WTC11 (cell line): ENCODE data around the gene SLC25A19. TPM values are rescaled to one million over a fixed set of nuclear protein-coding genes. Genes with fewer than 3 reads are reported as not detected.

Experiments used
- CBFB ChIP-seq: sonication (generic); formaldehyde crosslinking; IDR thresholded peaks from 2 replicates; pipeline ENCODE4 v1.8.1; 2022; ENCODE audit warnings: mild to moderate bottlenecking, low read depth, missing genetic modification reagents
- CTCF ChIP-seq: fragments of 200-600 bp; IDR thresholded peaks from 2 replicates; pipeline ENCODE4 v1.8.0; 2022; ENCODE audit warnings: antibody characterized with exemption
- E2F1 ChIP-seq: sonication (generic); formaldehyde crosslinking; IDR thresholded peaks from 2 replicates; pipeline ENCODE4 v1.8.0; 2022; ENCODE audit warnings: mild to moderate bottlenecking, missing genetic modification reagents
- E2F4 ChIP-seq: sonication (generic); formaldehyde crosslinking; IDR thresholded peaks from 2 replicates; pipeline ENCODE4 v1.8.1; 2022; ENCODE audit warnings: low read depth, mild to moderate bottlenecking, moderate library complexity, missing genetic modification reagents, borderline replicate concordance
- ESRRA ChIP-seq: sonication (generic); formaldehyde crosslinking; IDR thresholded peaks from 2 replicates; pipeline ENCODE4 v1.8.1; 2022; ENCODE audit warnings: mild to moderate bottlenecking, missing genetic modification reagents, borderline replicate concordance
- FOXJ3 ChIP-seq: sonication (generic); formaldehyde crosslinking; IDR thresholded peaks from 2 replicates; pipeline ENCODE4 v1.9.0; 2021; ENCODE audit warnings: missing genetic modification reagents, mild to moderate bottlenecking, borderline replicate concordance
- GRHL2 ChIP-seq: fragments of 250-450 bp; sonication (Bioruptor Pico); IDR thresholded peaks from 2 replicates; pipeline ENCODE4 v1.8.0; 2022; ENCODE audit warnings: mild to moderate bottlenecking, moderate library complexity; ENCODE audit not compliant: insufficient replicate concordance, severe bottlenecking
- JUN ChIP-seq: sonication (generic); formaldehyde crosslinking; IDR thresholded peaks from 2 replicates; pipeline ENCODE4 v1.8.0; 2023; ENCODE audit warnings: mild to moderate bottlenecking, missing genetic modification reagents
- NFE2L1 ChIP-seq: sonication (generic); formaldehyde crosslinking; IDR thresholded peaks from 2 replicates; pipeline ENCODE4 v1.8.1; 2023; ENCODE audit warnings: missing genetic modification reagents
- OVOL2 ChIP-seq: fragments of 250-450 bp; sonication (Bioruptor Pico); IDR thresholded peaks from 2 replicates; pipeline ENCODE4 v1.9.0; 2021; ENCODE audit warnings: mild to moderate bottlenecking, borderline replicate concordance
- PREB ChIP-seq: sonication (generic); formaldehyde crosslinking; IDR thresholded peaks from 2 replicates; pipeline ENCODE4 v1.8.1; 2022; ENCODE audit warnings: mild to moderate bottlenecking, missing genetic modification reagents, moderate library complexity, borderline replicate concordance
- SMAD3 ChIP-seq: sonication (generic); formaldehyde crosslinking; IDR thresholded peaks from 2 replicates; pipeline ENCODE4 v1.8.0; 2022; ENCODE audit warnings: missing genetic modification reagents, mild to moderate bottlenecking, borderline replicate concordance
- STAT6 ChIP-seq: sonication (generic); formaldehyde crosslinking; conservative IDR thresholded peaks from 2 replicates; pipeline ENCODE4 v1.8.1; 2023; ENCODE audit warnings: mild to moderate bottlenecking, low read depth, missing genetic modification reagents, moderate library complexity
- TEAD1 ChIP-seq: sonication (generic); formaldehyde crosslinking; IDR thresholded peaks from 2 replicates; pipeline ENCODE4 v1.8.0; 2022; ENCODE audit warnings: mild to moderate bottlenecking, missing genetic modification reagents
- ZNF121 ChIP-seq: sonication (generic); formaldehyde crosslinking; IDR thresholded peaks from 2 replicates; pipeline ENCODE4 v1.8.0; 2023; ENCODE audit warnings: missing genetic modification reagents
- ZNF263 ChIP-seq: sonication (generic); formaldehyde crosslinking; IDR thresholded peaks from 2 replicates; pipeline ENCODE4 v1.8.1; 2022; ENCODE audit warnings: low read depth, mild to moderate bottlenecking, moderate library complexity, missing genetic modification reagents
- ZNF281 ChIP-seq: sonication (generic); formaldehyde crosslinking; IDR thresholded peaks from 2 replicates; pipeline ENCODE4 v1.8.0; 2023; ENCODE audit warnings: mild to moderate bottlenecking, missing genetic modification reagents
- ZNF416 ChIP-seq: fragments of 250-450 bp; sonication (Bioruptor Pico); IDR thresholded peaks from 2 replicates; pipeline ENCODE4 v1.9.0; 2021; ENCODE audit warnings: mild to moderate bottlenecking, inconsistent platforms
- ZNF423 ChIP-seq: fragments of 250-450 bp; sonication (Bioruptor Pico); IDR thresholded peaks from 2 replicates; pipeline ENCODE4 v2.1.2; 2022; ENCODE audit warnings: mild to moderate bottlenecking, moderate library complexity
- ZNF512 ChIP-seq: sonication (generic); formaldehyde crosslinking; IDR thresholded peaks from 2 replicates; pipeline ENCODE4 v1.8.1; 2022; ENCODE audit warnings: missing genetic modification reagents, borderline replicate concordance
- ZNF532 ChIP-seq: fragments of 250-450 bp; sonication (Bioruptor Pico); IDR thresholded peaks from 2 replicates; pipeline ENCODE4 v1.9.0; 2021; ENCODE audit warnings: mild to moderate bottlenecking, borderline replicate concordance
- total RNA-seq: library from RNA; stranded (reverse); gene quantifications from 3 replicates; pipeline ENCODE4 v1.2.3, GENCODE V29; 2021

SLC25A19 gene
- total RNA-seq, 1 experiment from 2014 or later, result 27.7 TPM

- TF ChIP-seq JUN (CRISPR knock-in tag) (peak; percentile 80), GRHL2 (CRISPR knock-in tag) (no peak), PREB (no peak), CTCF (no peak), E2F1 (no peak), E2F4 (CRISPR knock-in tag) (no peak), ESRRA (CRISPR knock-in tag) (peak; percentile 34; the same call in 1 of the 2 replicates), ZNF121 (no peak), ZNF416 (CRISPR knock-in tag) (no peak), ZNF423 (CRISPR knock-in tag) (no peak), STAT6 (CRISPR knock-in tag) (no peak), CBFB (no peak), OVOL2 (CRISPR knock-in tag) (no peak), FOXJ3 (CRISPR knock-in tag) (no peak), ZNF281 (CRISPR knock-in tag) (no peak), ZNF512 (CRISPR knock-in tag) (no peak), TEAD1 (CRISPR knock-in tag) (peak; percentile 69; the same call in 1 of the 2 replicates), ZNF263 (CRISPR knock-in tag) (no peak), ZNF532 (no peak), NFE2L1 (CRISPR knock-in tag) (no peak), SMAD3 (CRISPR knock-in tag) (peak; percentile 30; the same call in 1 of the 2 replicates)
Observed at GRCh38 chr17:75261336-75262111, 27.7 kb downstream of the SLC25A19 start, which contains the start of the genes GGA3 and MRPS7 (continued).
